ENCODE results near the gene OPN1SW.

Gene OPN1SW

DNA sequence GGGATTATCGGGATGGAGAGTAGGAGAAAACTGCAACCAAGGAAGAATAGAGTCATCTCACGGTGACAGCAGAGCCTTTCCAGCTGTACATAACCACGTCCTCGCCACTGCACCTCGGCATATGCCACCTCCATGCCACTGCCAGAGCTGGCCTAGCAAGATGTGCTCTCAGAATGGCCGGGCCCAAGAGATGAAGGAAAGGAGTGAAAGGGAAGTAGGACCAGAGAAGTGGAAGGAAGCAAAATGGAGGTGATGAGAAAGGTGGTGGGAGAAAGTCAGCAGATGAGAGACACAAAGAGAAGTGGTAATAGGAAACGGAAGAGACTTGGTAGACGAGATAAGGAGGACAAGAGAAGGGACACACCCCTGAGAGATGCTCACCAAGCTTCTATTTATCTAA, 44.4 kb downstream of the OPN1SW start:
- DNase-seq, result no peak

DNA sequence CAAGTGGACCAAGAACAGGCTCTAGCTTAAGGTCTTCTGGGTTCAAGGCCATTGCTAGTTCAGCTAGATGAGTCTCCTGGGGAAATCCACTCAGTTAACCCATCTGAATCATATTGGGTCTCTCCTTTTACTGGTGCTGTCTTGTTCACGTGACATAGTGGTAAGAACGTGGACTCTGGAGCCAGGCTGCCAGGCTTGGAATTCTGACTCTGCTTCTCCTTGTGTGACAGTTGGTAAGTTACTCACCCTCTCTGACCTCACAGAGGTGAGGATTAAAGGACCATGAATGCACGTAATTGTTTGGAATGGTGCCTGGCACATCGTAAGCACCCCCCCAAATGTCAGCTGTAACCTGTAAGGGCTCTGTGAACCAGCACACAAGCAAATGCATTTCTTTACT, 46.1 kb downstream of the OPN1SW start:
- DNase-seq, result no peak

DNA sequence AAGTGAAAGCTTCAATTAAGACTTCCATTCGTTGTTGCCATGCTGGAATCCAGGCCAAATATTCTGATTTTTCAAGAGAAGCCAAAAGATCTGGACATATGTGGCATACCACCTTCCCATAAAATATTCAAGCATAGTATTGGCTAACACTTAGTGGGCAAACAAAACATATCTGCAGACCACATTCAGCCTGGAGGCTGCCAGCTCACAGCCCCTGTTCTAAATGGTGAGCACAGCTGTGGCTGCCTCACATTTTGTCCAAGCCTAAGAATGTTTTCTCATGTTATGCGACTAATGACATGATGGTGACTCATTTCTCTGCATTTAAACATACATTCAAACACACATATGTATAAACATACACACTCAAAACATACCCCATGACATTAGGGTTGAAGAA, 47.0 kb downstream of the OPN1SW start:
- DNase-seq, result no peak

DNA sequence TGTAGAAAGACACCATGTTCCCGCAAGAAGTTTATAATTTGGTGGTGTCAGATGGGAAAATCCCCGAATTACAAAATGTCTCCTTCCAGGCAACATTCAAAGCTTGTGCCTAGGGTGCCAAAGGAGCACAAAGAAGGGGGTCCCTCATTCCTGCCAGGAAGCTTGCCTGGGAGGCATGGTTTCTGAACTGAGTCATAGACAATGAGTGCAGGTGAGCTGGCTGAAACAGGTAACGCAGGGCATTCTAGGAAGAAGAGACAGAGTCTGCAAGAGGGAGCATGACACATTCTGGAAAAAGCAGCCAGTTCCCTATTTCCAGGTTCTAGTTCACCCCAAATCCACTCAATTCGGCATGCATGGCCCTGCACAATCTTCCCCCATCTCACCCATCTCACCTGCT, 48.4 kb downstream of the OPN1SW start:
- no peak for DNase-seq

DNA sequence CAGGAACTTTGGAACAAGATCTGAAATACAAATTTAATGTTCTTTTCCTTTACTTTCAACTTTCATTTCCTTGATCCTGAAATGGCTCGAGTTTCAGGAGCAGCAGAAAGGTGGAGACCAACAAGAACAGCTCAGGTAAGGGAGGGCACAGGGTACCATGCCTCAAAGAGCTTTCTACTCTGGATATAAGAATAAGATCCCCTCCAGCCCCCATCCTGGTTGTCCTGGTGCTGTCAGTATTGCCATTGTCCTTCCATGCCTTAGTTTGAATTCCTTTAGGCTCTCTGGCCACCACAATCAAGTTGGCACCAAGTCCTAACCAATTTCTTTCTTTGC, 48.9 kb downstream of the OPN1SW start:
- DNase-seq, result no peak

DNA sequence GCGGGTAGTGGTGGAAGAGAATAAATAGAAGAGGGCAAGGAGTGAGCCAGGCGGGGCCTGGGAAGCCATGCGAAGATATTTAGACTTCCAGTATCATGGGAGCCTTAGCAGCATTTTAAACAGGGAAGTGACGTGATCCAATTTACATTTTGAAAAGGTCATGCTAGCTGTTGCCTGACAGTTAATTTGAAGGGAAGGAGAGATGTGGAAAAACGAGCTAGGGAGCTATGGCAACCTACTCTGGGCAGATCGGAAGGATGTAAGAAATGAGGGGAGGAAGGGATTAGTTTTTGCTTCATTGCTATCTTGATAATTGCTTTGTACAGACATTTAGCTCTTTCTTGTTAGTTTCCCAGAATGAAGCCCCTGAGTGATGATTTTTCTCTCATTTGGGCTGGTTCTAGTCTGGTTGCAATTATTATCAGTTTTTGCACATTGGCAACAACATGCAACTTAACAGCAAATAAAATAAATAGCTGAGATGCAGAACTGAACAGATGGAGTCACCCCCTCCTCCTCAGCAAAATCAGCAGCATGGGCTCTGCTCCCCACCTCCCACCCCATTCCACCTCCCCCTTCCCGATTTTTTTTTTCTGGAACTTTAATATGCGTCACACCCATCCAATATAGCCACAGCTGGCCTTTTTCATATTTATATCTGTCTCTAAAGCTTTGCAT, 49.4 kb downstream of the OPN1SW start:
- DNase-seq, result no peak

DNA sequence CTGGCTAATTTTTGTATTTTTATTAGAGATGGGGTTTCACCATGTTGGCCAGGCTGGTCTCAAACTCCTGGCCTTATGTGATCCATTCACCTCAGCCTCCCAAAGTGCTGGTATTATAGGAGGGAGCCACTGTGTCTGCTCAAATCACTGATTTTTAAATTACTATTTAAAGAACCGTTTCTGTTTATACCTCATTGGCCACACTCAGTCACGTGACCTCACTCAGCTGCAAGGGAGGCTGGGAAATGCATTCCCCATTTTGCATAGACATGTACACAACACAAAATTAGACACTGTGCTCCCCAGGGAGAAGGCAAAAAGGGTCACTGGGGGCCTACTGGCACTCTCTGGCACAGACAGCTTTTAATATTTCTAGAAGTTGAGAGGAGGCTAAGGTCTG, 50.1 kb downstream of the OPN1SW start:
- no peak for DNase-seq

DNA sequence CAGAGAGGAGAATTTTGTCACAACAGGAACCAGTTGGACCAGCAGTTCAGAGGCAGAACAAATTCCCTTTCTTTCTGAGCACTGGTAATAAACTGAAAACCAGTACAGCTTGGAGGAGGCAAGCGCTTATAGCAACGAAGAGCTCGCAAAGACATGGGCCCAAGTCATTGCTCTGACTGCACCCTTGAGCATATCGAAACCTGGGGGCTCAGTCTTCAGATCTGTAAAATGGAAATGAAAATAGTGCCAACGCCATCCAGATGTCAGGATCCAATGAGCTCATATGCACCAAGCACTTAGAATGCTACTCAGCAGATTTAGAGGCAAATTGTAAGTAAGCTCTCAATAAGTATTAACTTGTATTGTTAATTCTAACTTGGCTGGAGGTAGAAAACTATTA, 50.9 kb downstream of the OPN1SW start:
- no peak for DNase-seq

All from NCI-H1417 treated with DMSO at 0.1 percent for 48 hours (cell line).